GM18520 (cell line): ENCODE measurements around the gene EPS8L1.

Source experiments
- ATAC-seq: cut with Tn5 transposase; IDR thresholded peaks from one replicate; pipeline ENCODE4 v1.9.1; 2021; ENCODE audit not compliant: unreplicated experiment

The EPS8L1 gene

GRCh38 chr19:55080121-55080967, 4.7 kb downstream of the EPS8L1 start:
- ATAC-seq = no peak

GRCh38 chr19:55080968-55081769, 5.5 kb downstream of the EPS8L1 start:
- no peak for ATAC-seq

GRCh38 chr19:55081770-55082019, 6.0 kb downstream of the EPS8L1 start:
- no peak for ATAC-seq

- no peak for ATAC-seq
Observed at GRCh38 chr19:55082020-55082851, 6.6 kb downstream of the EPS8L1 start.

GRCh38 chr19:55083004-55083850, 7.6 kb downstream of the EPS8L1 start:
- no peak for ATAC-seq

- ATAC-seq = no peak
Observed at GRCh38 chr19:55084416-55084815, 8.7 kb downstream of the EPS8L1 start.

GRCh38 chr19:55085923-55086715, 10.4 kb downstream of the EPS8L1 start:
- no peak for ATAC-seq

- ATAC-seq = no peak
Observed at GRCh38 chr19:55086730-55087541, 11.3 kb downstream of the EPS8L1 start.

- no peak for ATAC-seq
Observed at GRCh38 chr19:55087542-55087901, 11.9 kb downstream of the EPS8L1 start.

- ATAC-seq = no peak
Observed at GRCh38 chr19:55088021-55088451, 12.4 kb downstream of the EPS8L1 start.

GRCh38 chr19:55088543-55089341, 13.1 kb downstream of the EPS8L1 start:
- no peak for ATAC-seq

- no peak for ATAC-seq
Observed at GRCh38 chr19:55089342-55089944, 13.8 kb downstream of the EPS8L1 start.

GRCh38 chr19:55090564-55090963, 14.9 kb downstream of the EPS8L1 start:
- ATAC-seq = no peak

- no peak for ATAC-seq
Observed at GRCh38 chr19:55091126-55091910, 15.6 kb downstream of the EPS8L1 start.

GRCh38 chr19:55091955-55092354, 16.3 kb downstream of the EPS8L1 start:
- ATAC-seq = no peak

GRCh38 chr19:55092423-55093318, 17.0 kb downstream of the EPS8L1 start:
- no peak for ATAC-seq
